Cardiac fibroblast (primary cell): ENCODE measurements around the gene SLC1A2.

Experiments
- DNase-seq, 2 donors: peaks; one replicate each; pipeline versions ENCODE4 v3.0.0 to v3.0.0-alpha.2; 2010; ENCODE audit warnings: low read depth in 2 of 2
- H3K4me3 ChIP-seq, 2 donors: replicated peaks in 1 of 2; 1 replicate in 1 of 2; 2 replicates in 1 of 2; pipeline ENCODE4 v1.5.1; 2011; ENCODE audit warnings: low read depth in 2 of 2, low read length in 2 of 2, mild to moderate bottlenecking in 2 of 2, moderate library complexity in 1 of 2
- CTCF ChIP-seq: IDR thresholded peaks from one replicate; pipeline ENCODE4 v1.5.1; 2011; ENCODE audit warnings: low read depth, mild to moderate bottlenecking, low read length, inconsistent platforms

SLC1A2 gene

GRCh38 chr11:35414776-35415175 lies 4.6 kb downstream of the SLC1A2 start:
- no peak for TF ChIP-seq CTCF
- DNase-seq = no peak
- H3K4me3 ChIP-seq = no peak overlapping the region

- no peak for TF ChIP-seq CTCF
- DNase-seq = no peak
- no peak overlapping the region for H3K4me3 ChIP-seq
Measured at GRCh38 chr11:35414311-35414710, 5.0 kb downstream of the SLC1A2 start.

GRCh38 chr11:35413598-35413997 lies 5.8 kb downstream of the SLC1A2 start:
- no peak for DNase-seq
- H3K4me3 ChIP-seq = no peak overlapping the region
- no peak for TF ChIP-seq CTCF

DNA sequence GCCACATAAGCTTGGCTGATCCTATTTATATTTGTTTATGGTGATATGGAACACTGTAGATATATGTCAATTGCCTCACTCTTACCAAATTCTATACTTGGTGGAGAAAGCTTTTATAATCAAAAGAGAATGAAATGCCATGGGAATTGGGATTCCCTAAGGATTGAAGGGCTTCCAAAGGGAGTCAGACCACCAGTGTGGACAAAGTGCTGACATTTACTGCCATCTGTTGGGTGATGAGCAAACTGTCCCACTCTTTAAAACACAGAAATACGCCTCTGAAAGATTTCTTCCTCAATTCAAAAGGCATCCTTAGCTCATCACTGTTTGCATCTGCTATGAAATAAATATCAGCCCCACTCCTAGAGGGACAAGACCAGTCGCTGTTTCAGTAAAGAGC lies 7.1 kb downstream of the SLC1A2 start:
- no peak overlapping the region for H3K4me3 ChIP-seq
- peak; percentile 11 to 31 for DNase-seq
- peak; percentile 36 for TF ChIP-seq CTCF

DNA sequence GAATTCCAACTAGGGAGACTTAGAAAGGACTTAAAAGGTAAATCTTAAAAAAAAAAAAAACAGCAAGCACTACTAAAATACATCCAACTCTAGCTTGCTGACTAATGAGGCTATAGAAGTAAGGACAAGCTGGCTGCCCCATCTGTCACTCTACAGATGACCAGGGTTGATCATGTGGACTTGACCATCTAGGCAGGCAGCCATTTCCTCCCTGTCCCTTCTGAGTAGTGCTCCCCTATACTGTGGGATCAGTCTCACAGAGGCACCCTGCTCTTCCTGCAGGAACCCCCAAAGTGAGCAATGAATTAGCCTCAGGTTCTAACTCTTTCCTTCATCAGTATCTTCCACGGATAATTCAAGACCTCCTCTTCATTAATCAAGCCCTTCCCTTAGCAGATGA lies 12.3 kb downstream of the SLC1A2 start:
- no peak for TF ChIP-seq CTCF
- H3K4me3 ChIP-seq = no peak overlapping the region
- DNase-seq = no peak

DNA sequence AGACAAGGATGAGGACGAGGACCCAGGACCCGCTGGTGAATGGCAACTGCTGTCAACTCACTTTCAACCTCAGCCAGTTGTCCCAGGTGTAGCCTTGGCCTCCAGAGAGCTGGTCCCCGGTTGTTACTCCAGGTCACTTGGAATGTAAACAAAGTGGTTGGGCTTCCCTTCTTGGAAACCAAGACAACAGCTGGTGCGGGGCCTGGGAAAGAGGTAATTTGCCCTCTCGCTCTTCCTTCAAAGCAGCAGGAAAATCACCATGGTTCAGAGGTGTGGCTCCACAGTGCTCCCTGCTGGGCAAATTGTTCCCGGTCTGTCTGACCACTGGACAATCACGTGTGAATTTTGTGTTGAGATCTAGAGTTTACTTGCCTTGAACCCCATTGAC lies 15.0 kb downstream of the SLC1A2 start:
- peak; percentile 30 to 56 for DNase-seq
- peak; percentile 71 for TF ChIP-seq CTCF
- H3K4me3 ChIP-seq = no peak overlapping the region

- H3K4me3 ChIP-seq = no peak overlapping the region
- no peak for TF ChIP-seq CTCF
- no peak for DNase-seq
Measured at GRCh38 chr11:35403765-35404387, 15.5 kb downstream of the SLC1A2 start.
